NCI-H226 (cell line): ENCODE measurements around the gene KCNIP4.
A peak's percentile ranks its signal among the peaks of the same experiment; 100 is the strongest.

Experiments
- DNase-seq: peaks from one replicate; pipeline ENCODE4 v3.0.0-alpha.2; 2015

KCNIP4 gene

DNA sequence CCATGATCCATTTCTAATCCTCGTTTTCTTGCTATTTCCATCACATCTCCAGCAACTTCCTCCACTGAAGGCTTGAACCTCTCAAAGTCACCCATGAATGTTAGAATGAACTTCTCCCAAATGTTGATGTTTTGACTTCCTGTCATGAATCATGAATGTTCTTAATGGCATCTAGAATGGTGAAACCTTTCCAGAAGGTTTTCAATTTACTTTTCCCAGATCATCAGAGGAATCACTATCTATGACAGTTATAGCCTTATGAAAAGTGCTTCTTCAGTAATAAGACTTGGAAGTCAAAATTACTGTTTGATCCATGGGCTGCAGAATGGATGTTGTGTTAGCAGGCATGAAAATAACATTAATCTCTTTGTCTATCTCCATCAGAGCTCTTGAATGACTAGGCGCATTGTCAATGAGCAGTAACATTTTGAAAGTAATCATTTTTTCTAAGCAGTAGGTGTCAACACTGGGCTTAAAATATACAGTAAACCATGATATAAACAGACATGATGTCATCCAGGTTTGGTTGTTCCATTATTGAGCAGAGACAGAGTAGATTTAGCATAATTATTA, 268.2 kb downstream of the KCNIP4 start:
- DNase-seq = no peak

- DNase-seq = no peak
These were observed 269.9 kb downstream of the KCNIP4 start for GRCh38 chr4:21678711-21679110.

DNA sequence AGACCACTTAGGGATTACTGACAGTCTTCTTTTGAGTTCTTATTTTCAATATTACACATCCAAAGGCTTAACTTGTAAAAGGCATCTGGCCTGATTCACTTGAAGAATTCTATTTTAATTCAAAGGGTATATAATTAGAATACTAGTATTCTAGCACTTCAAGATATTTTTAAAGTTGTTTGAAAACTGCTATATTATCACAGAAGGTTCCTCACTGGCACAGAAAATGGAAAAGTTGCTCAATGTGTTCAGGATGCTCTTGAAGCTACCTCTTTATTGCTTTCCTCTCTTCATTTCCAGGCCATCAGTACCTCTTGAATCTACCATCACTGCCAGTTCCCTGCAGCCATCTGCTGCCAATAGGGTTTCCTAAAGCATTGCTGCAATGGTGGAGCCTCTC, 271.4 kb downstream of the KCNIP4 start:
- no peak for DNase-seq

GRCh38 chr4:21664355-21664754, 284.2 kb downstream of the KCNIP4 start:
- DNase-seq = peak; percentile 78

GRCh38 chr4:21656832-21657231, 291.7 kb downstream of the KCNIP4 start:
- peak; percentile 38 for DNase-seq

DNA sequence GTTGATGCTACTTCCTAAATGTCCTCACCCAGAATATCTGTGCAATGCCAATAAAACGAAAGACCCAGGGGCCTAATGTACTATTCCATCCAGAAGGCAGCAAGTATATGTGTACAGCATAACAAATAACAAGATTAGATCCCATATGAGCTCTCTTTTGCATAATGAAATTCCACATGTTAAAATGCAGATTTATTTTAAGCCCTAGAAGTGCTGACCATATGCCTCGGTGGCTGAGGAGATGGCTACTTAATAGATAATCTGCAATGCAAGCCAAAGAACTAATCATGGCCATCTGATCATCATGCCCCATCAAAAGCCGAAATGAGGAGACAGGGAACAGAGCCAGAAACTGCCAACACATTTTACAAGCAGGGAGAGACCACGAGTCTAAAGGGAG, 293.5 kb downstream of the KCNIP4 start:
- DNase-seq = no peak

DNA sequence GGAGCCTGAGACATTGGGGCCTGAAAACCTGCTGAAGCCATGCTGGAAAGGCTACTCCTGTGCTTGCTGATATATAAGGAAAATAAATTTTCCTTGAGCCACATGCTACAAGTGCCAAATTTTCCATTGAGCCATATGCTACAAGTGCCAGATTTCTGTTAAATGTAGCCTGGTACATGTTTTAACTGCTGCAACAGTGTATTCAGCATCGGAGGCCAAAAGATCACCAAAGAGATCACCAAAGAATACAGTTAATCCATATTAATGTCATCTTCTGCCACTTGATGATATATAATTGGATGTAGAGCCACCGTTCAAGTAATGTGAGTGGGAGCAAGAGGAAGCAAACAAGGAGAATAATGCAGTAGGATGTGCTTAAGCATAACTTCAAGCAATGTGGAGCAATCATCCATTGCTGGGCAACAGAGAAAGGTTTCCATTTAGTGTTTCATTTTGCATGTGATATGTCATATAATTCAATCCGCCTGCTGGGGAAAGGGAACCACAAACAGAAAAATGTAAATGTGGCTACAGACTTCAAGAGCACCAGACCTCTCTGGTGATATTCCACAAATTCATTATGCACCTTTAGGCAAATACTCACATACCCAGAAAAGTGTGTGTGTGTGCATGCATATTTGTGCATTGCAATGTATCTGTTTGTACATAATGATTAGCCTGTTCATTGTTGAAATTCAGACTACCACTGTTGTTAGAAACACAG, 295.9 kb downstream of the KCNIP4 start:
- no peak for DNase-seq

- no peak for DNase-seq
These were observed 299.0 kb downstream of the KCNIP4 start for GRCh38 chr4:21649391-21650090.

DNA sequence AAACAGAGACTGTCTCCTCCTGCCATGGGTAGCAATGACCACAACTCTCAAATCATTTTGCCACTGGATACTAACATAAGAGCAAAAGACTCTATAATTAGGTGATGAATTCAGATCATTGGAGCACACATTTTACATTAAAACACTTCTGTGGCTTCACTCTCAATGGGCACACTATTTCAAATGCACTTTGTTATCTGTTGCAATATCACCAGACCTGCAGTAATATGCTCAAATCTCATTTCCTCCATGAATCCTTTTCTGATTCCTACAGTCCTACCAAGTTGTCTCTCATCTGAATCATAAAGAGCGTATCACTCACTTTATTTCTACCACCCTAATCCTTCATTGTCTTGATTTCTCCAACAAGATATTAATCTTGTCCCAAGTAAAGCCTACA, 302.8 kb downstream of the KCNIP4 start:
- no peak for DNase-seq

GRCh38 chr4:21641696-21642095, 306.9 kb downstream of the KCNIP4 start:
- no peak for DNase-seq

DNA sequence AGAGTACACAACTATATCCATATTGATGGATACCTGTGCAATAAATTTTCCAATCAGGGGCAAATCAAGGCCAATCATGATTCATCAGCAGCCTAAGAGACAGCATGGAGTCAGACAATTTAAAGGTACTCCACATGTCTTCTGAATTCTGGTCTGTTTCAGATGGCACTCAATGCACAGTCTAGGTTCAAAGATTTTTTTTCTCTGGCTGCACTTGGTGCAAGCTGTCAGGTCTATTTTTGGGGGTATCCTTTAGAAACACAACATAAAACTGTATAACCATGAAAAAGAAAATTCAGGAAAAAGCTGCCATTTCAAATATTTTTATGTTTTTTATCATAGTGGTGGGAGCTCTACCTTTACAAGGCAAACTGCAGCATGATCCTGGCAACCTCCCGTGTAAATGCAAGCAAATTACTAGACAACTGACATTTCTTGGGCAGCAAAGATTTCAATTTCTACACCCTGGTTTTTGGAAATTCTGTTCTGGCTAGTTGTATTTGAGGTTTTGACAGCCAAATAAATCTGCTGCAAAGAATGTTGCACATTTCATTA, 310.3 kb downstream of the KCNIP4 start:
- DNase-seq = no peak

DNA sequence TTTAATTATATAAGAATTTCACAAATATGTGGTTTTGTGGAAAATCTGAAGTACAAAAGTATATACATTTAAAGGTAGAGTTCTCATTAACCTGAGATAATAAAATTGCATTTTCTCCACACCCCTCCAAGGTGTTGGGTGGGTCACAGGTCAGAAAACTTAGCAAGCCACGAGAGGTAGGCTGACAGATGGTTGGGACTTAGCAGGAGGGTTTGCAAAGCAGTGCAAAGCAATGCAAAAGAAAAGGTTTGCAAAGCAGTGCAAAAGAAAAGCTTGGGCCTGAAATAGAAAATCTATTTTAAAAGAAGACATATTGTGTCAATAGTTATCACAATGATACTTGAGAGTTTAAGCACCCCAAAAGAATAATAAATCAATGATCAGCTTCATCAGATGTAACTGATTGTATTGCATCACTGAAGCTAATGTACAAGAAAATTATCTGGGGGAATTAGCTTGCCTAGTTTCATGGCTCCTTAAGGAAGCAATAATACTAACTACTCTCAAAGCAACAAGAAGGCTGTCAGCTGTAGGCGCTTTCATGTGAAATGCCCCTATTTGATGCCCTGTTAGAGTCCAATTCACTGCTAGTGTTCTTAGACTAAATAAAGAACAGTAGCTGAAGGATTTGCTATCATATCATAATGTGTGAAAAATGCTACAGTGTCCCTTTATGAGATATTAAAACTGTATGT, 319.5 kb downstream of the KCNIP4 start:
- no peak for DNase-seq

- DNase-seq = no peak
These were observed 320.4 kb downstream of the KCNIP4 start for GRCh38 chr4:21628116-21628670.

- no peak for DNase-seq
These were observed 323.1 kb downstream of the KCNIP4 start for GRCh38 chr4:21625447-21625846.

DNA sequence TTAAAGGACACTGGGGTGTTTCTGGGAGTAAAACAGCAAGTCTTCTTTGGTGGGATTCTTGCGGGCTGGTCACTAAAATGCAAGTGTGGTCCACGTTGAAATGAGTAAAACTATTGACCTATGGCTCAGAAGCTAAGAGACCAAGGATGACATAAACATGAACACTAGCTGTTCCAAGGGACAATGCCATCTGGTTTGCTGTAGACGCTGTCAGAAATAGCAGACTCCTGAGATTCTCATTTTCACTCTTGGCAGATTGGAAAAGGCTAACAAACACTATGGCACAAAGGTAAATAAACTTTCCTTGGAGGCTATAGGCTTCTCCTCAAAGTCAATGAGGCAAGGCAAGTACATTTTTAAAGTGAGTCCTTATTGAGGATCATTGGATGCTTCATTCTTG, 343.6 kb downstream of the KCNIP4 start:
- DNase-seq = no peak

DNA sequence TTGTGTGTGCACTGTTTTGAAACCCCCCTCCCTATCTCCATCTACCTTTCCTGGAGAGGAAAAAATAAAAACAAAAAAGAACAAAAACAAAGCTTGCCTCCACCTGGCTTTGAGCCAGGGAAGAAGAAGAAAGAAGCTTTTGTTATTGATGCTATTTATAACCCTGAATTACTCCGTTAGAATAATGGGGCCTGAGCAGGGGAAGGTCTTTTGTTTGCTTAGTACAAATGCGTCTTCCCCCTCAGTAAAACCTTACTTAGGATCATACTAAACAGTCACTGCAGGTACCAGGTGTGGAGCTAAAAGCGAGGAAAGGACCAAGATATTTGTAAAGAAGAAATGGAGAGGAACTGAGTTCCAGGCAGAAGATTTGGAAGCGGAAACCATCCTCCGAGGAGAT, 352.1 kb downstream of the KCNIP4 start:
- DNase-seq = no peak

- DNase-seq = no peak
These were observed 354.9 kb downstream of the KCNIP4 start for GRCh38 chr4:21593671-21594001.

- no peak for DNase-seq
These were observed 355.5 kb downstream of the KCNIP4 start for GRCh38 chr4:21592970-21593670.

GRCh38 chr4:21577056-21577455, 371.5 kb downstream of the KCNIP4 start:
- DNase-seq = no peak

GRCh38 chr4:21571100-21571499, 377.5 kb downstream of the KCNIP4 start:
- no peak for DNase-seq

DNA sequence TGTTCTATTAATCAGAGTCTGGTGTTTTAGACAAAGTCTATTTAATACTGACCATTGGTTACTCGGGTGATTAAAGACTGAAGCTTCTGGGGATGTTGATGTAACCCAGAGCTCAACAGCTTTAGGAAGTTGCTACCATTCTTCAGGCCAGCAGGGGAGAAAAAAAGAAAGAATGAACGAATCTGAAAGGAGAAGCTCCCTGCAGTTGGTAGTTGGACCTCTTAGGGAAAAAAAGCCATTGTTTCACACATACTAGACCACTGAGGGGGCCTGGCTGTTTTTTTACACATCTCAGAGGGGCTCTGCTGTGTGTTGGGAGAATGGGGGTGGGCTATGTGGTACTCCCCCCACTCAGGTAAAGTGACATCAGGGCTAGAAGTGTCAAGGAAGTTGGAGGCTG, 378.9 kb downstream of the KCNIP4 start:
- no peak for DNase-seq

DNA sequence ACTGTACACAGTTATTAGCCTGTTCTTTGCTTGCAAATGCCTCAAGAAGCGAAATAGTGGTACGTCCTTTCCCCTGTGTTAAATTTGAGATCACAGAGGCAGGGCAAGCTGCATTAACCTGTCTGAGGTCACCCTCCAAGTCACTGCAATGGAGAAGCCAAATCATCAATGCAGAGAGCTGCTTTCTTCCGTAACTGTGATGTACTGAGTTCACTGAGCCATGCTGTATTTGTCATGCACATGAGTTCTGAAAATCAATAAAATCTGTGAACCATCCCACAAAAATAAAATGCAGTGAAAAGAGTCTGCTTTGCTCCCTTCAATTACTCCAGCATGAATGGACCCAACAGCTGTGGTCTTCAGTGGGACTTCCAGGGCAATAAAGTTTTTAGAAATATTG, 393.5 kb downstream of the KCNIP4 start:
- no peak for DNase-seq

GRCh38 chr4:21554500-21554899, 394.1 kb downstream of the KCNIP4 start:
- no peak for DNase-seq
